Measurements from ENCODE around the gene SFXN5. TPM values are rescaled to one million over a fixed set of nuclear protein-coding genes. Genes with fewer than 3 reads are reported as not detected.

Gene SFXN5
- total and polyA plus RNA-seq, 2 donors (not counting 3 experiments of a cell fraction or from before 2014, with no cell fraction given), result 18.7 to 28.6 TPM

- H3K9me3 ChIP-seq (replicated peaks; ENCODE audit: control insufficient read depth, insufficient read depth, low read length), result no peaks in the 10 kb centered on the region
- H3K36me3 ChIP-seq (ENCODE audit: control insufficient read depth in 2 of 2, extremely low read depth in 1 of 2, insufficient read depth in 2 of 2, low read length in 2 of 2), result no peaks in the 10 kb centered on the region
- H3K27me3 ChIP-seq (ENCODE audit: control insufficient read depth in 2 of 2, insufficient read depth in 2 of 2, low read length in 2 of 2), result peaks cover 19 to 32% of the 10 kb centered on the region in 2 experiments
- H2AFZ ChIP-seq (ENCODE audit: low read depth, low read length), result no peak overlapping the region
- no peaks in the 10 kb centered on the region for H4K20me1 ChIP-seq (replicated peaks; ENCODE audit: control insufficient read depth, extremely low read depth, insufficient read depth, low read length)
- BruUV-seq (replicated peaks), result no TSS peak
- DNase-seq (ENCODE audit: low read depth, low spot score) (no peak), FAIRE-seq (no peak)
- H3K79me2 ChIP-seq (ENCODE audit: control insufficient read depth, insufficient read depth, low read length), result no peaks in the 10 kb centered on the region
- no peaks in the 10 kb centered on the region for H3K9me1 ChIP-seq (replicated peaks; ENCODE audit: control insufficient read depth, extremely low read depth, insufficient read depth, low read length)
- TF ChIP-seq EZH2 (IDR thresholded peaks at IDR 0.05; ENCODE audit: borderline replicate concordance, low read depth, low read length, severe bottlenecking) (no peak), FOS (IDR thresholded peaks at IDR 0.05; ENCODE audit: borderline replicate concordance, insufficient read depth, low read length) (no peak), POLR2AphosphoS5 (IDR thresholded peaks at IDR 0.05; ENCODE audit: insufficient read depth, low read depth, low read length) (no peak), JUN (IDR thresholded peaks at IDR 0.05; ENCODE audit: borderline replicate concordance, insufficient read depth, insufficient read length, low read depth) (no peak), MYC (IDR thresholded peaks at IDR 0.05; ENCODE audit: low read depth, low read length) (no peak), CTCF (IDR thresholded peaks at IDR 0.05; ENCODE audit: extremely low read depth in 1 of 2, insufficient read depth in 1 of 2, low read depth in 1 of 2, low read length in 2 of 2) (no peak), MAX (IDR thresholded peaks at IDR 0.05; ENCODE audit: insufficient read depth, insufficient read length) (no peak), POLR2A (IDR thresholded peaks at IDR 0.05; ENCODE audit: low read depth, low read length) (no peak), GATA2 (IDR thresholded peaks at IDR 0.05; ENCODE audit: insufficient read depth, insufficient read length, low read depth, low read length) (no peak)
- no peak overlapping the region for H3K4me2 ChIP-seq (ENCODE audit: insufficient read depth, low read length)
- no peaks in the 10 kb centered on the region for H3K4me1 ChIP-seq (ENCODE audit: control insufficient read depth, extremely low read depth, insufficient read depth, low read length)
- no peak overlapping the region for H3K4me3 ChIP-seq (replicated peaks in 1 of 3; ENCODE audit: insufficient read depth in 1 of 3, low read depth in 1 of 3, low read length in 3 of 3)
- ChIA-PET POLR2A (no interaction called here), CTCF (interaction anchor here (4.1 kb wide), 1 partner anchor 40 kb away, joined by 26 read pairs; no protein-coding TSS in a partner anchor)
- intact Hi-C loops (cut with micrococcal nuclease), result no loop called here
- dilution Hi-C loops (cut with MboI; ENCODE audit: extremely low pct_ligation_motif_present, low sequenced_read_pairs), result no loop called here
- H3K9ac ChIP-seq (replicated peaks; ENCODE audit: extremely low read depth, insufficient read depth, low read length), result no peak overlapping the region
- no peak overlapping the region for H3K27ac ChIP-seq (ENCODE audit: insufficient read depth, low read depth, low read length)
Measured at GRCh38 chr2:72933646-72934151, 137.8 kb downstream of the SFXN5 start.
